ENCODE results near the gene RPS15A.
A peak's percentile ranks its signal among the peaks of the same experiment; 100 is the strongest.
"Not testable (repeated sequence)": the region's sequence is repeated elsewhere in the genome, so short reads cannot be mapped to it uniquely, and the experiment has no call there.

Gene RPS15A

GRCh38 chr16:18783430-18784341 is 6.4 kb downstream of the RPS15A start:
- TF ChIP-seq CTCF (IDR thresholded peaks at IDR 0.05; ENCODE audit: insufficient read depth, missing control alignments), result no peak
- FAIRE-seq, result no peak
- no peak for DNase-seq (ENCODE audit: insufficient read length, low spot score)

GRCh38 chr16:18782697-18783429 is 7.3 kb downstream of the RPS15A start:
- no peak for TF ChIP-seq CTCF (IDR thresholded peaks at IDR 0.05; ENCODE audit: insufficient read depth, missing control alignments)
- no peak for FAIRE-seq
- DNase-seq (ENCODE audit: insufficient read length, low spot score), result no peak

- DNase-seq (ENCODE audit: insufficient read length, low spot score); FAIRE-seq: not testable (repeated sequence)
Measured at GRCh38 chr16:18781232-18781631, 8.9 kb downstream of the RPS15A start.

- not testable (repeated sequence) for FAIRE-seq; DNase-seq (ENCODE audit: insufficient read length, low spot score)
Measured at GRCh38 chr16:18780460-18781026, 9.6 kb downstream of the RPS15A start.

GRCh38 chr16:18777664-18778063 is 12.5 kb downstream of the RPS15A start:
- FAIRE-seq; DNase-seq (ENCODE audit: insufficient read length, low spot score): not testable (repeated sequence)

- not testable (repeated sequence) for DNase-seq (ENCODE audit: insufficient read length, low spot score); FAIRE-seq
- TF ChIP-seq CTCF (IDR thresholded peaks at IDR 0.05; ENCODE audit: insufficient read depth, missing control alignments), result peak; percentile 49
Measured at GRCh38 chr16:18776334-18776733, 13.8 kb downstream of the RPS15A start.

GRCh38 chr16:18774651-18775050 is 15.5 kb downstream of the RPS15A start:
- DNase-seq (ENCODE audit: insufficient read length, low spot score); FAIRE-seq: not testable (repeated sequence)

- DNase-seq (ENCODE audit: insufficient read length, low spot score); FAIRE-seq: not testable (repeated sequence)
Measured at GRCh38 chr16:18772171-18772570, 18.0 kb downstream of the RPS15A start.

GRCh38 chr16:18770336-18770962 is 19.7 kb downstream of the RPS15A start:
- FAIRE-seq; DNase-seq (ENCODE audit: insufficient read length, low spot score): not testable (repeated sequence)

GRCh38 chr16:18767217-18767616 is 22.9 kb downstream of the RPS15A start:
- FAIRE-seq, result peak; percentile 95
- not testable (repeated sequence) for DNase-seq (ENCODE audit: insufficient read length, low spot score)

- DNase-seq (ENCODE audit: insufficient read length, low spot score); FAIRE-seq: not testable (repeated sequence)
Measured at GRCh38 chr16:18762713-18763112, 27.4 kb downstream of the RPS15A start.
